ENCODE measurements around the gene CDH4. TPM values are rescaled to one million over a fixed set of nuclear protein-coding genes. Genes with fewer than 3 reads are reported as not detected.

CDH4 gene
- polyA plus RNA-seq, 1 donor (not counting 4 experiments of a cell fraction or from before 2014, with no cell fraction given) = 2.2 TPM

- no peak overlapping the region for H2AFZ ChIP-seq (ENCODE audit: control insufficient read depth, low read length)
- no peak overlapping the region for H3K27ac ChIP-seq (ENCODE audit: control insufficient read depth, insufficient read depth, low read length)
- no peak overlapping the region for H3K9ac ChIP-seq (ENCODE audit: control insufficient read depth, extremely low read depth, insufficient read depth, low read length)
- DNase-seq (ENCODE audit: low read depth, low spot score) (no peak), FAIRE-seq (no peak)
- no peaks in the 10 kb centered on the region for H3K9me1 ChIP-seq (ENCODE audit: control insufficient read depth, extremely low read depth, insufficient read depth, low read length)
- no peaks in the 10 kb centered on the region for H3K9me3 ChIP-seq (ENCODE audit: control insufficient read depth, low read depth, low read length)
- H3K27me3 ChIP-seq (ENCODE audit: control insufficient read depth, extremely low read depth, insufficient read depth, low read length) = peaks cover 16% of the 10 kb centered on the region
- H3K4me1 ChIP-seq (ENCODE audit: control insufficient read depth, extremely low read depth, insufficient read depth, low read length) = no peaks in the 10 kb centered on the region
- H3K4me3 ChIP-seq (ENCODE audit: control insufficient read depth in 2 of 3, extremely low read depth in 1 of 3, insufficient read depth in 2 of 3, low read depth in 1 of 3, low read length in 3 of 3) = no peak overlapping the region
- H3K79me2 ChIP-seq (ENCODE audit: control insufficient read depth, insufficient read depth, low read length) = no peaks in the 10 kb centered on the region
- no peaks in the 10 kb centered on the region for H3K36me3 ChIP-seq (ENCODE audit: control insufficient read depth in 2 of 2, extremely low read depth in 1 of 2, insufficient read depth in 2 of 2, low read length in 2 of 2)
- no peaks in the 10 kb centered on the region for H4K20me1 ChIP-seq (ENCODE audit: control insufficient read depth, extremely low read depth, insufficient read depth, low read length)
- dilution Hi-C loops (cut with MboI; ENCODE audit: extremely low pct_ligation_motif_present, low sequenced_read_pairs) = no loop called here
- H3K4me2 ChIP-seq (ENCODE audit: control insufficient read depth, extremely low read depth, insufficient read depth, low read depth, low read length) = no peak overlapping the region
- TF ChIP-seq EZH2 (IDR thresholded peaks at IDR 0.05; ENCODE audit: low read length) = no peak
These were observed 610.8 kb downstream of the CDH4 start for GRCh38 chr20:61862881-61863280.

GRCh38 chr20:61864481-61864880 is 612.4 kb downstream of the CDH4 start:
- H3K27ac ChIP-seq (ENCODE audit: control insufficient read depth, insufficient read depth, low read length) = no peak overlapping the region
- no peak for FAIRE-seq
- H2AFZ ChIP-seq (ENCODE audit: control insufficient read depth, low read length) = no peak overlapping the region
- no peaks in the 10 kb centered on the region for H3K9me3 ChIP-seq (ENCODE audit: control insufficient read depth, low read depth, low read length)
- peaks cover 20% of the 10 kb centered on the region for H3K27me3 ChIP-seq (ENCODE audit: control insufficient read depth, extremely low read depth, insufficient read depth, low read length)
- no peak for DNase-seq (ENCODE audit: low read depth, low spot score)
- dilution Hi-C loops (cut with MboI; ENCODE audit: extremely low pct_ligation_motif_present, low sequenced_read_pairs) = no loop called here
- no peaks in the 10 kb centered on the region for H3K36me3 ChIP-seq (ENCODE audit: control insufficient read depth in 2 of 2, extremely low read depth in 1 of 2, insufficient read depth in 2 of 2, low read length in 2 of 2)
- H3K79me2 ChIP-seq (ENCODE audit: control insufficient read depth, insufficient read depth, low read length) = no peaks in the 10 kb centered on the region
- no peak overlapping the region for H3K4me2 ChIP-seq (ENCODE audit: control insufficient read depth, extremely low read depth, insufficient read depth, low read depth, low read length)
- no peak overlapping the region for H3K4me3 ChIP-seq (ENCODE audit: control insufficient read depth in 2 of 3, extremely low read depth in 1 of 3, insufficient read depth in 2 of 3, low read depth in 1 of 3, low read length in 3 of 3)
- TF ChIP-seq CTCF (optimal IDR thresholded peaks at IDR 0.05 in 1 of 3, IDR thresholded peaks at IDR 0.05 in 1 of 3, conservative IDR thresholded peaks at IDR 0.05 in 1 of 3; ENCODE audit: extremely low read depth in 1 of 3, insufficient read depth in 2 of 3, low read length in 3 of 3) = no peak
- no peak for TF ChIP-seq EZH2 (IDR thresholded peaks at IDR 0.05; ENCODE audit: low read length)
- H3K4me1 ChIP-seq (ENCODE audit: control insufficient read depth, extremely low read depth, insufficient read depth, low read length) = no peaks in the 10 kb centered on the region
- no peaks in the 10 kb centered on the region for H4K20me1 ChIP-seq (ENCODE audit: control insufficient read depth, extremely low read depth, insufficient read depth, low read length)
- no peak overlapping the region for H3K9ac ChIP-seq (ENCODE audit: control insufficient read depth, extremely low read depth, insufficient read depth, low read length)
- H3K9me1 ChIP-seq (ENCODE audit: control insufficient read depth, extremely low read depth, insufficient read depth, low read length) = no peaks in the 10 kb centered on the region

- FAIRE-seq (no peak), DNase-seq (ENCODE audit: low read depth, low spot score) (no peak)
- Histone ChIP-seq H3K9me3 (ENCODE audit: control insufficient read depth, low read depth, low read length) (no peaks in the 10 kb centered on the region), H3K9ac (ENCODE audit: control insufficient read depth, extremely low read depth, insufficient read depth, low read length) (no peak overlapping the region), H4K20me1 (ENCODE audit: control insufficient read depth, extremely low read depth, insufficient read depth, low read length) (no peaks in the 10 kb centered on the region), H3K4me2 (ENCODE audit: control insufficient read depth, extremely low read depth, insufficient read depth, low read depth, low read length) (no peak overlapping the region), H3K9me1 (ENCODE audit: control insufficient read depth, extremely low read depth, insufficient read depth, low read length) (no peaks in the 10 kb centered on the region), H3K79me2 (ENCODE audit: control insufficient read depth, insufficient read depth, low read length) (no peaks in the 10 kb centered on the region), H3K4me3 (ENCODE audit: control insufficient read depth in 2 of 3, extremely low read depth in 1 of 3, insufficient read depth in 2 of 3, low read depth in 1 of 3, low read length in 3 of 3) (no peak overlapping the region), H3K36me3 (ENCODE audit: control insufficient read depth in 2 of 2, extremely low read depth in 1 of 2, insufficient read depth in 2 of 2, low read length in 2 of 2) (no peaks in the 10 kb centered on the region), H3K27me3 (ENCODE audit: control insufficient read depth, extremely low read depth, insufficient read depth, low read length) (peaks cover 20% of the 10 kb centered on the region), H3K27ac (ENCODE audit: control insufficient read depth, insufficient read depth, low read length) (no peak overlapping the region), H2AFZ (ENCODE audit: control insufficient read depth, low read length) (no peak overlapping the region), H3K4me1 (ENCODE audit: control insufficient read depth, extremely low read depth, insufficient read depth, low read length) (no peaks in the 10 kb centered on the region)
- TF ChIP-seq CTCF (optimal IDR thresholded peaks at IDR 0.05 in 1 of 3, IDR thresholded peaks at IDR 0.05 in 1 of 3, conservative IDR thresholded peaks at IDR 0.05 in 1 of 3; ENCODE audit: extremely low read depth in 1 of 3, insufficient read depth in 2 of 3, low read length in 3 of 3) = no peak
- TF ChIP-seq EZH2 (IDR thresholded peaks at IDR 0.05; ENCODE audit: low read length) = no peak
- dilution Hi-C loops (cut with MboI; ENCODE audit: extremely low pct_ligation_motif_present, low sequenced_read_pairs) = no loop called here
These were observed 613.3 kb downstream of the CDH4 start for GRCh38 chr20:61865353-61865752.

Measured in keratinocyte (primary cell).